ENCODE results near the gene KRTAP1-5. TPM values are rescaled to one million over a fixed set of nuclear protein-coding genes. Genes with fewer than 3 reads are reported as not detected.
"Not testable (repeated sequence)": the region's sequence is repeated elsewhere in the genome, so short reads cannot be mapped to it uniquely, and the experiment has no call there.

Gene KRTAP1-5
- polyA plus RNA-seq, 1 of the 3 experiments (the other 2 are of a cell fraction) = not detected

- no peak for TF ChIP-seq FOXM1 (IDR thresholded peaks at IDR 0.05; ENCODE audit: low read depth)
- TF ChIP-seq EZH2phosphoT487 (IDR thresholded peaks at IDR 0.05; ENCODE audit: borderline replicate concordance, low read depth) = no peak
- no peak for TF ChIP-seq FOXJ3 (CRISPR knock-in tag; IDR thresholded peaks at IDR 0.05)
- no peak for TF ChIP-seq YY1 (IDR thresholded peaks at IDR 0.05; ENCODE audit: low read depth)
- TF ChIP-seq, protein P1, sequence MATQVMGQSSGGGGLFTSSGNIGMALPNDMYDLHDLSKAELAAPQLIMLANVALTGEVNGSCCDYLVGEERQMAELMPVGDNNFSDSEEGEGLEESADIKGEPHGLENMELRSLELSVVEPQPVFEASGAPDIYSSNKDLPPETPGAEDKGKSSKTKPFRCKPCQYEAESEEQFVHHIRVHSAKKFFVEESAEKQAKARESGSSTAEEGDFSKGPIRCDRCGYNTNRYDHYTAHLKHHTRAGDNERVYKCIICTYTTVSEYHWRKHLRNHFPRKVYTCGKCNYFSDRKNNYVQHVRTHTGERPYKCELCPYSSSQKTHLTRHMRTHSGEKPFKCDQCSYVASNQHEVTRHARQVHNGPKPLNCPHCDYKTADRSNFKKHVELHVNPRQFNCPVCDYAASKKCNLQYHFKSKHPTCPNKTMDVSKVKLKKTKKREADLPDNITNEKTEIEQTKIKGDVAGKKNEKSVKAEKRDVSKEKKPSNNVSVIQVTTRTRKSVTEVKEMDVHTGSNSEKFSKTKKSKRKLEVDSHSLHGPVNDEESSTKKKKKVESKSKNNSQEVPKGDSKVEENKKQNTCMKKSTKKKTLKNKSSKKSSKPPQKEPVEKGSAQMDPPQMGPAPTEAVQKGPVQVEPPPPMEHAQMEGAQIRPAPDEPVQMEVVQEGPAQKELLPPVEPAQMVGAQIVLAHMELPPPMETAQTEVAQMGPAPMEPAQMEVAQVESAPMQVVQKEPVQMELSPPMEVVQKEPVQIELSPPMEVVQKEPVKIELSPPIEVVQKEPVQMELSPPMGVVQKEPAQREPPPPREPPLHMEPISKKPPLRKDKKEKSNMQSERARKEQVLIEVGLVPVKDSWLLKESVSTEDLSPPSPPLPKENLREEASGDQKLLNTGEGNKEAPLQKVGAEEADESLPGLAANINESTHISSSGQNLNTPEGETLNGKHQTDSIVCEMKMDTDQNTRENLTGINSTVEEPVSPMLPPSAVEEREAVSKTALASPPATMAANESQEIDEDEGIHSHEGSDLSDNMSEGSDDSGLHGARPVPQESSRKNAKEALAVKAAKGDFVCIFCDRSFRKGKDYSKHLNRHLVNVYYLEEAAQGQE (IDR thresholded peaks at IDR 0.05; ENCODE audit: low read depth, low read length) = no peak
- TF ChIP-seq NRF1 (IDR thresholded peaks at IDR 0.05; ENCODE audit: low read depth, low read length) = no peak
- TF ChIP-seq TEAD4 (IDR thresholded peaks at IDR 0.05; ENCODE audit: borderline replicate concordance, insufficient read depth) = no peak
Observed at GRCh38 chr17:41065829-41066624, 39.0 kb upstream of the KRTAP1-5 start, which contains the start of gene KRTAP2-4 (continued).

- H3K27me3 ChIP-seq (ENCODE audit: insufficient read depth); POLR2A ChIA-PET; H3K27ac ChIP-seq (ENCODE audit: low read depth in 2 of 2, low read length in 1 of 2); H3K4me2 ChIP-seq; H4K20me1 ChIP-seq (ENCODE audit: insufficient read depth); H3K9me2 ChIP-seq; H3K4me3 ChIP-seq (ENCODE audit: low read depth in 2 of 2, low read length in 1 of 2); DNase-seq; H3K79me2 ChIP-seq (ENCODE audit: insufficient read depth); H3K9me3 ChIP-seq; H3K9ac ChIP-seq; H3K36me3 ChIP-seq (replicated peaks in 1 of 2; ENCODE audit: control insufficient read depth in 1 of 2, insufficient read depth in 2 of 2, low read length in 1 of 2); H2AFZ ChIP-seq (ENCODE audit: low read depth): not testable (repeated sequence)
- WGBS (ENCODE audit: low lambda C conversion rate) = 42% methylated on average over 4 of the region's 16 CpGs
- Histone ChIP-seq H3F3A (replicated peaks; ENCODE audit: insufficient read depth) (peaks cover 14% of the 10 kb centered on the region), H3K4me1 (ENCODE audit: control insufficient read depth in 1 of 2, insufficient read depth in 2 of 2, low read depth in 1 of 2, low read length in 1 of 2) (peaks cover 0 to 16% of the 10 kb centered on the region in 2 experiments; a peak in 2 of 4 replicates)
- CTCF ChIA-PET = interaction anchor here (1.5 kb wide), 1 partner anchor 390 kb away, joined by 3 read pairs; no protein-coding TSS in a partner anchor
Observed at GRCh38 chr17:41065016-41065689, 38.1 kb upstream of the KRTAP1-5 start.

DNA sequence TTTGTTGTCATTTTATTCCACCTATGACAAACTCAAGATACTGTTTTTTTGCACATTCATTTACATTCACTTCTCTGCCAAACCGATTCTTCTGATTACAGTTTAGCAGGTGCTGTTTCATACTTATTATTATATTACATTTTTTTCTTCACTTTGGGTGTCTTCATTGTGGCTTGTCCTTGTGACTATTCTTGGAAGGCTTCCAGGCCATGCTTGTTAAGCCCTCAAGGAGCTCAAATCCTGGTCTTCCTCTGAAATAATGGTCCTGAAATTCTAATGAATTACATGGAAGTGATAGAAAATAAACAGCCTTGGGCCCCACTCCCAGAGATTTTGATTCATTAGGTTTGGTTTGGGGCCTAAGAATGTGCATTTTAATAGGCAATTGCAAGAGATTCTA lies 37.3 kb upstream of the KRTAP1-5 start:
- H3K79me2 ChIP-seq (ENCODE audit: insufficient read depth) = no peaks in the 10 kb centered on the region
- ChIA-PET POLR2A (no interaction called here), CTCF (interaction anchor here (1.5 kb wide), 1 partner anchor 391 kb away, joined by 3 read pairs; no protein-coding TSS in a partner anchor)
- no peaks in the 10 kb centered on the region for H3K27me3 ChIP-seq (ENCODE audit: insufficient read depth)
- no peak overlapping the region for H3K27ac ChIP-seq (ENCODE audit: low read depth in 2 of 2, low read length in 1 of 2)
- H3K9me2 ChIP-seq = no peaks in the 10 kb centered on the region
- H3F3A ChIP-seq (replicated peaks; ENCODE audit: insufficient read depth) = peaks cover 19% of the 10 kb centered on the region
- no peak overlapping the region for H3K4me2 ChIP-seq
- H3K4me3 ChIP-seq (ENCODE audit: low read depth in 2 of 2, low read length in 1 of 2) = no peak overlapping the region
- no peaks in the 10 kb centered on the region for H4K20me1 ChIP-seq (ENCODE audit: insufficient read depth)
- H3K36me3 ChIP-seq (replicated peaks in 1 of 2; ENCODE audit: control insufficient read depth in 1 of 2, insufficient read depth in 2 of 2, low read length in 1 of 2) = no peaks in the 10 kb centered on the region
- DNase-seq = no peak
- 43% methylated on average over 1 of the region's 1 CpG for WGBS (ENCODE audit: low lambda C conversion rate)
- H2AFZ ChIP-seq (ENCODE audit: low read depth) = no peak overlapping the region
- no peaks in the 10 kb centered on the region for H3K9me3 ChIP-seq
- H3K4me1 ChIP-seq (ENCODE audit: control insufficient read depth in 1 of 2, insufficient read depth in 2 of 2, low read depth in 1 of 2, low read length in 1 of 2) = peaks cover 0 to 16% of the 10 kb centered on the region in 2 experiments; a peak in 2 of 4 replicates
- no peak overlapping the region for H3K9ac ChIP-seq
- TF ChIP-seq JUND (IDR thresholded peaks at IDR 0.05) (no peak), RXRA (IDR thresholded peaks at IDR 0.05; ENCODE audit: borderline replicate concordance, low read depth) (no peak), MEF2A (IDR thresholded peaks at IDR 0.05; ENCODE audit: borderline replicate concordance, low read depth) (no peak), RAD21 (IDR thresholded peaks at IDR 0.05; ENCODE audit: low read length) (no peak), GATA2 (CRISPR knock-in tag; IDR thresholded peaks at IDR 0.05) (no peak), SIN3A (IDR thresholded peaks at IDR 0.05; ENCODE audit: borderline replicate concordance, low read depth, low read length) (no peak), NRF1 (IDR thresholded peaks at IDR 0.05; ENCODE audit: low read depth, low read length) (no peak), FOSL2 (IDR thresholded peaks at IDR 0.05; ENCODE audit: borderline replicate concordance, low read depth) (no peak), TCF12 (IDR thresholded peaks at IDR 0.05) (no peak), RCOR1 (IDR thresholded peaks at IDR 0.05; ENCODE audit: low read length) (no peak), SMC3 (IDR thresholded peaks at IDR 0.05; ENCODE audit: low read depth, low read length) (no peak)
- TF ChIP-seq, protein P2, sequence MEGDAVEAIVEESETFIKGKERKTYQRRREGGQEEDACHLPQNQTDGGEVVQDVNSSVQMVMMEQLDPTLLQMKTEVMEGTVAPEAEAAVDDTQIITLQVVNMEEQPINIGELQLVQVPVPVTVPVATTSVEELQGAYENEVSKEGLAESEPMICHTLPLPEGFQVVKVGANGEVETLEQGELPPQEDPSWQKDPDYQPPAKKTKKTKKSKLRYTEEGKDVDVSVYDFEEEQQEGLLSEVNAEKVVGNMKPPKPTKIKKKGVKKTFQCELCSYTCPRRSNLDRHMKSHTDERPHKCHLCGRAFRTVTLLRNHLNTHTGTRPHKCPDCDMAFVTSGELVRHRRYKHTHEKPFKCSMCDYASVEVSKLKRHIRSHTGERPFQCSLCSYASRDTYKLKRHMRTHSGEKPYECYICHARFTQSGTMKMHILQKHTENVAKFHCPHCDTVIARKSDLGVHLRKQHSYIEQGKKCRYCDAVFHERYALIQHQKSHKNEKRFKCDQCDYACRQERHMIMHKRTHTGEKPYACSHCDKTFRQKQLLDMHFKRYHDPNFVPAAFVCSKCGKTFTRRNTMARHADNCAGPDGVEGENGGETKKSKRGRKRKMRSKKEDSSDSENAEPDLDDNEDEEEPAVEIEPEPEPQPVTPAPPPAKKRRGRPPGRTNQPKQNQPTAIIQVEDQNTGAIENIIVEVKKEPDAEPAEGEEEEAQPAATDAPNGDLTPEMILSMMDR (IDR thresholded peaks at IDR 0.05) = no peak
- TF ChIP-seq, protein P3, sequence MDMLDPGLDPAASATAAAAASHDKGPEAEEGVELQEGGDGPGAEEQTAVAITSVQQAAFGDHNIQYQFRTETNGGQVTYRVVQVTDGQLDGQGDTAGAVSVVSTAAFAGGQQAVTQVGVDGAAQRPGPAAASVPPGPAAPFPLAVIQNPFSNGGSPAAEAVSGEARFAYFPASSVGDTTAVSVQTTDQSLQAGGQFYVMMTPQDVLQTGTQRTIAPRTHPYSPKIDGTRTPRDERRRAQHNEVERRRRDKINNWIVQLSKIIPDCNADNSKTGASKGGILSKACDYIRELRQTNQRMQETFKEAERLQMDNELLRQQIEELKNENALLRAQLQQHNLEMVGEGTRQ (IDR thresholded peaks at IDR 0.05; ENCODE audit: borderline replicate concordance, low read depth, low read length) = no peak

Measured in SK-N-SH (cell line).